ENCODE results near the gene OR51F2. TPM values are rescaled to one million over a fixed set of nuclear protein-coding genes. Genes with fewer than 3 reads are reported as not detected.

OR51F2 gene
- total RNA-seq, 1 experiment from 2014 or later: not detected

Other genes with a start within 250 kb of the OR51F2 start
- not detected in 2 replicates for gene OR52I2, start 239.6 kb upstream of the OR51F2 start, total RNA-seq (2014; rRNA removed; shearing (Covaris generic))
- gene OR52I1, start 227.3 kb upstream of the OR51F2 start, total RNA-seq (2014; rRNA removed; shearing (Covaris generic)): not detected in 2 replicates
- gene TRIM68, start 213.1 kb upstream of the OR51F2 start, total RNA-seq (2014; rRNA removed; shearing (Covaris generic)): 3.1 and 3.4 TPM in 2 replicates
- not detected in 2 replicates for gene OR51D1, start 183.8 kb upstream of the OR51F2 start, total RNA-seq (2014; rRNA removed; shearing (Covaris generic))
- 0.41 and 0.63 TPM in 2 replicates for gene OR51E1, start 177.3 kb upstream of the OR51F2 start, total RNA-seq (2014; rRNA removed; shearing (Covaris generic))
- gene OR51E2, start 123.5 kb upstream of the OR51F2 start, total RNA-seq (2014; rRNA removed; shearing (Covaris generic)): 0.20 TPM in 1 of 2 replicates, not detected in the other
- not detected in 2 replicates for gene MMP26, start 116.5 kb upstream of the OR51F2 start, total RNA-seq (2014; rRNA removed; shearing (Covaris generic))
- not detected in 2 replicates for gene OR51F1, start 51.4 kb upstream of the OR51F2 start, total RNA-seq (2014; rRNA removed; shearing (Covaris generic))
- not detected in 2 replicates for gene OR52R1, start 16.9 kb upstream of the OR51F2 start, total RNA-seq (2014; rRNA removed; shearing (Covaris generic))
- not detected in 2 replicates for gene OR51S1, start 27.9 kb downstream of the OR51F2 start, total RNA-seq (2014; rRNA removed; shearing (Covaris generic))
- gene OR51T1, start 60.6 kb downstream of the OR51F2 start, total RNA-seq (2014; rRNA removed; shearing (Covaris generic)): not detected in 2 replicates
- gene OR51A7, start 82.5 kb downstream of the OR51F2 start, total RNA-seq (2014; rRNA removed; shearing (Covaris generic)): not detected in 2 replicates
- 0.23 TPM in 1 of 2 replicates, not detected in the other for gene OR51G2, start 98.0 kb downstream of the OR51F2 start, total RNA-seq (2014; rRNA removed; shearing (Covaris generic))
- gene OR51G1, start 103.0 kb downstream of the OR51F2 start, total RNA-seq (2014; rRNA removed; shearing (Covaris generic)): not detected in 2 replicates
- gene OR51A4, start 126.3 kb downstream of the OR51F2 start, total RNA-seq (2014; rRNA removed; shearing (Covaris generic)): not detected in 2 replicates
- not detected in 2 replicates for gene OR51A2, start 134.4 kb downstream of the OR51F2 start, total RNA-seq (2014; rRNA removed; shearing (Covaris generic))
- not detected in 2 replicates for gene OR51L1, start 173.5 kb downstream of the OR51F2 start, total RNA-seq (2014; rRNA removed; shearing (Covaris generic))
- not detected in 2 replicates for gene OR52J3, start 225.2 kb downstream of the OR51F2 start, total RNA-seq (2014; rRNA removed; shearing (Covaris generic))
- not detected in 2 replicates for gene OR52E2, start 238.3 kb downstream of the OR51F2 start, total RNA-seq (2014; rRNA removed; shearing (Covaris generic))
- gene OR52E1, start 248.3 kb downstream of the OR51F2 start, total RNA-seq (2014; rRNA removed; shearing (Covaris generic)): not detected in 2 replicates

Data from HT-29 (cell line).